NCI-H510A (cell line): Measurements from ENCODE around the gene KRI1.

Source experiments
- DNase-seq: peaks from one replicate; lab custom pipeline; 2025; lab: John Stamatoyannopoulos, UW

Gene KRI1

GRCh38 chr19:10518444-10519361 is 47.1 kb downstream of the KRI1 start:
- DNase-seq: no peak

GRCh38 chr19:10517760-10518443 is 47.9 kb downstream of the KRI1 start:
- DNase-seq: no peak

- DNase-seq: peak; percentile 42
These were observed 48.5 kb downstream of the KRI1 start, which contains the start of gene S1PR5 for GRCh38 chr19:10517361-10517759. Gene S1PR5, minus strand, starts transcription at chr19:10517447. Its CDS starts 2,436 bp downstream, at chr19:10515011.

DNA sequence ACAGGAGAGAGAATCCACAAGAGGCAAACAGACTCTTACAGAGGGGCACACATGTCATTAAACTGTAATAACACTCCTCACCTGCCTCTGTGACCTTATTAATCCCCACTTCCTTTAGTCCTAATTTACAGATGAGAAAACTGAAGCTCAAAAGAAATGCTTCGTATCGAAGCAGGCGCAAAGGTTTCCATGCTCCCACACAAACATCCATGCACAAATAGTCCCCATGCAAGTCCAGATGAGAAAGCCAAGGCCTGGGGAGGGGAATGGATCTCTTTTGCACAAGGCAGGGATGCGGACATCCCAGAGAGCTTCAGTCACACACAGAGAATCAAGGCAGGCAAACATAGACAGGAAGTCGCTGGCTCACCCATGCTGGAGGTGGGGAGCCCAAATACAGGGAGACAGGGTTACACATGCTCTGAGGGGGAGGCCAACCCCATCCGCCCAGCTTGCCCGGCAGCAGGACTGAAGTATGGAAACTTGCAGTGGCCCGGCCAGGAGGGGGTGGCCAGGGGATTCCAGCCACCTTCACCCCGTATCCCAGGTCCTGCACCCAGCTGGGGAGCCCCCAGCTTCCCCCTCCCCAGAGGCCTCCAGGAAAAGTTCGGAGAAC is 49.0 kb downstream of the KRI1 start:
- DNase-seq: no peak

DNA sequence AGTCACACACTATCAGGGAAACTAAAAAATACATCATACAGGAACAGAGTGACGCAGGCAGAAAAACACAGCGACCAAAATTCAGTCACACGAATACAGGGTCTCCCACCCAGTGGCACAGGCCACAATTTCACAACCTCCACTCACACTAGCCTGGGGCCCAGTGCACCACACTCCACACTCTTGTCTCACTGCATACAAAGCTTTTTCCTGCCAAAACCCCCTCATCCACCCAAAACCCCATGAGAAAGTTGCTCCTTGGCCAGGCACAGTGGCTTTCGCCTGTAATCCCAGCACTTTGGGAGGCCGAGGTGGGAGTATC is 49.8 kb downstream of the KRI1 start:
- DNase-seq: no peak

- DNase-seq: no peak
These were observed 51.3 kb downstream of the KRI1 start for GRCh38 chr19:10514211-10515145.

GRCh38 chr19:10513223-10513622 is 52.6 kb downstream of the KRI1 start:
- no peak for DNase-seq

DNA sequence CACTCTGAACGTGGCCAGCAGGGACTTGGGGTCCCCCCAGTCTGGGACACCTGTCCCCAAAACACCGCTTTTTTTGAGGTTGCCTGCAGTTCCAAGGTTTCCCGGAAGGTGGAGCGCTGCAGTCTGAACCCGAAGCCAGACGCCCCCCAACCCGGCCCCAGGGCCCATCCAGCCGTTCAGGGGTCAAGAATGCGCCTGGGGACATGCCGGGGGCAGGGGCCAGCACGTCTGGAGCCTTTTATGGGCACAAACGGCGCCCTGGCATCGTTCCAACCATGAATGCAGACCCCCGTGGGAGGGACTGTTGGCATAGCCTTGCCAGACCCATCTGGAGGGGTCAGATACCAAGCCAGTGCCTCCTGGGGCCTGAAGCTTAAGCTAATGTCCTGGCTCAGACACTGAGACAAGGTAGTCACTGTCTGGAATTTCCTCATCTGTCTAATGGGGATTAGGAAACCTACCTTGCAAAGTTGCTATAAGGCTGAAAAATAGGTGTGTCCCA is 55.5 kb downstream of the KRI1 start:
- DNase-seq: no peak

DNA sequence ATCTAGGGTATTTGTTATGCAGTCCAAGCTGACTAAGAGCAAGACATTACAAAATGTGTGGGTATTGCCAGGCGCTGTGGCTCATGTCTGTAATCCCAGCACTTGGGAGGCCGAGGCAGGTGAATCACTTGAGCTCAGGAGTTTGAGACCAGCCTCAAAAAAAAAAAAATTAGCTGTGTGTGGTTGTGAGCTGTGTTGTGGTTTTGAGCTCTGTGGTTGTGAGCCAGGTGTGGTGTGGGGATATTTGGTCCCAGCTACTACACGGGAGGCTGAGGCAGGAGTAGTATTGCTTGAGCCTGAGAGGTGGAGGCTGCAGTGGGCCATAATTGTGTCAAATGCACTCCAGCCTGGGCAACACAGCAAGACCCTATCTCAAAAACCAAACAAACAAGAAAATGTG is 57.1 kb downstream of the KRI1 start:
- DNase-seq: no peak

DNA sequence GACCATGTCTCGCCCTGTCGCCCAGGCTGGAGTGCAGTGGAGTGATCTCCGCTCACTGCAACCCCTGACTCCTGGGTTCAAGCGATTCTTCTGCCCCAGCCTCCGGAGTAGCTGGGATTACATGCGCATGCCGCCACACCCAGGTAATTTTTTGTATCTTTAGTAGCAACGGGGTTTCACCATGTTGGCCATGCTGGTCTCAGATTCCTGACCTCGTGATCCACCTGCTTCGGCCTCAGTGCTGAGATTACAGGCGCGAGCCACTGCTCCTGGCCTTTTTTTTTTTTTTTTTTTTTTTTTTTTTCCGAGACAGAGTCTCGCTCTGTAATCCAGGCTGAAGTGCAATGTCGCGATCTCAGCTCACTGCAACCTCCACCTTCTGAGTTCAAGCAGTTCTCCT is 57.8 kb downstream of the KRI1 start:
- no peak for DNase-seq

DNA sequence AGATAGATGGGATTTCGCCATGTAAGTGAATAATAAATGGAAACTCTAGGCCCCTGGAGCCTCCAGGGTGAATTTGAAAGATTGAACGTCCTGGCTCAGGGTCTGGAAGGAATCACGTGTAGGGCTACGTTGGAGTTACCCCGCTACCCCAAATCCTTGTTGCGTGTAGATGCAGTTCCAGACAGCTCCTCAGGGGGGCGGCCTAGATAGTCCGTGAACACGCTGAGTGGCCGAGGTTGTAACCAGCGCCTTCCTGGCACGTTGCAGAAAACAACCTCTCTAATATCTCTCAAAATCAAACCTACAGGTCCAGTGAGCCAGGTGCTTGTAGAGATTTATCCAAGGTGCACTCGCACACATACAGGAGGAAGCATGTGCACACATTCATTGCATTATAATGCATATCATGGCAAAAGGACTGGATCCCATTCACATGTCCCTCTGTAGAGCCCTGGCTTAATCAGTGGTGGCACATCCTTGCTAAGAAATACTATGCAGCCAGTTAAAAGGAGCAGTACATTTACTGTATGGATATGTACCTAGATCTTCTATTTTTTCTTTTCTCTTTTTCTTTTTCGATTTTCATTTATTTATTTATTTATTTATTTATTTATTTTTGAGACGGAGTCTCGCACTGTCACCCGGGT is 60.1 kb downstream of the KRI1 start:
- DNase-seq: no peak
